Neural cell (in vitro differentiated cells): Measurements from ENCODE around the gene ITPRID2. TPM values are rescaled to one million over a fixed set of nuclear protein-coding genes. Genes with fewer than 3 reads are reported as not detected.
"Not testable (repeated sequence)": the region's sequence is repeated elsewhere in the genome, so short reads cannot be mapped to it uniquely, and the experiment has no call there.

Experiments
- H2AFZ ChIP-seq: fragments of 200-600, 300-800 bp; sonication (generic), shearing (Covaris generic); 2 replicates; pipeline ENCODE4 v1.6.0; 2014; ENCODE audit warnings: low read depth, mild to moderate bottlenecking, antibody characterized with exemption, low read length, moderate library complexity
- H3F3A ChIP-seq: fragments of 200-600 bp; shearing (Covaris generic); 2 replicates; pipeline ENCODE4 v1.6.1; 2016; ENCODE audit warnings: mild to moderate bottlenecking, moderate library complexity, mixed read lengths, antibody characterized with exemption, low read length; ENCODE audit not compliant: insufficient read depth, poor library complexity, severe bottlenecking
- H3K27ac ChIP-seq: fragments of 200-600, 300-800 bp; sonication (generic), shearing (Covaris generic); 2 replicates; pipeline ENCODE4 v1.5.1; 2014; ENCODE audit warnings: mild to moderate bottlenecking, low read length, moderate library complexity
- H3K27me3 ChIP-seq: fragments of 300-800, 200-600 bp; sonication (generic), shearing (Covaris generic); 2 replicates; pipeline ENCODE4 v1.6.0; 2014; ENCODE audit warnings: mild to moderate bottlenecking, low read depth, low read length, moderate library complexity; ENCODE audit not compliant: insufficient read depth
- H3K36me3 ChIP-seq: fragments of 300-800, 200-600 bp; sonication (generic), shearing (Covaris generic); 2 replicates; pipeline ENCODE4 v1.5.1; 2014; ENCODE audit warnings: mild to moderate bottlenecking, antibody characterized with exemption, low read length, moderate library complexity; ENCODE audit not compliant: insufficient read depth
- H3K4me2 ChIP-seq: fragments of 300-800, 200-600 bp; sonication (generic), shearing (Covaris generic); 2 replicates; pipeline ENCODE4 v1.6.0; 2014; ENCODE audit warnings: mild to moderate bottlenecking, low read length
- H3K4me3 ChIP-seq: fragments of 300-800, 200-600 bp; sonication (generic), shearing (Covaris generic); 2 replicates; pipeline ENCODE4 v1.5.1; 2014; ENCODE audit warnings: mild to moderate bottlenecking, low read length, moderate library complexity
- H3K79me2 ChIP-seq: fragments of 200-600 bp; shearing (Covaris generic); replicated peaks from 2 replicates; pipeline ENCODE4 v1.6.0; 2014; ENCODE audit warnings: mild to moderate bottlenecking, low read length, moderate library complexity; ENCODE audit not compliant: insufficient read depth
- H3K9ac ChIP-seq: fragments of 300-800, 200-600 bp; sonication (generic), shearing (Covaris generic); 2 replicates; pipeline ENCODE4 v1.6.1; 2016; ENCODE audit warnings: mild to moderate bottlenecking, low read length, mixed read lengths
- H3K9me2 ChIP-seq: fragments of 200-600 bp; shearing (Covaris generic); 2 replicates; pipeline ENCODE4 v1.6.1; 2016; ENCODE audit warnings: mild to moderate bottlenecking, low read length, mixed read lengths; ENCODE audit not compliant: insufficient read depth
- H3K9me3 ChIP-seq: fragments of 200-600, 300-800 bp; sonication (generic), shearing (Covaris generic); 2 replicates; pipeline ENCODE4 v1.6.1; 2016; ENCODE audit warnings: mild to moderate bottlenecking, mixed run types, low read length, moderate library complexity, mixed read lengths
- H4K20me1 ChIP-seq: fragments of 200-600 bp; shearing (Covaris generic); 2 replicates; pipeline ENCODE4 v1.6.1; 2016; ENCODE audit warnings: mild to moderate bottlenecking, mixed run types; ENCODE audit not compliant: insufficient read depth
- EP300 ChIP-seq: fragments of 450-650 bp; conservative IDR thresholded peaks from 2 replicates; pipeline ENCODE4 v1.6.1; 2014; ENCODE audit warnings: antibody characterized with exemption, mild to moderate bottlenecking, moderate library complexity; ENCODE audit not compliant: poor library complexity, severe bottlenecking
- EZH2 ChIP-seq: fragments of 200-600, 300-800 bp; shearing (Covaris generic), sonication (generic); IDR thresholded peaks from 2 replicates; pipeline ENCODE4 v1.6.1; 2014; ENCODE audit warnings: antibody characterized with exemption, low read length, borderline replicate concordance, mild to moderate bottlenecking; ENCODE audit not compliant: insufficient read depth, poor library complexity, severe bottlenecking
- MXI1 ChIP-seq: fragments of 450-650 bp; conservative IDR thresholded peaks from 2 replicates; pipeline ENCODE4 v1.6.1; 2014; ENCODE audit warnings: antibody characterized with exemption, mild to moderate bottlenecking; ENCODE audit not compliant: poor library complexity, severe bottlenecking
- POLR2AphosphoS5 ChIP-seq: IDR thresholded peaks from 2 replicates; pipeline ENCODE4 v1.6.1; 2012
- RAD21 ChIP-seq: fragments of 450-650 bp; conservative IDR thresholded peaks from 2 replicates; pipeline ENCODE4 v1.6.1; 2014; ENCODE audit warnings: antibody characterized with exemption, mild to moderate bottlenecking, moderate library complexity
- SMC3 ChIP-seq: fragments of 450-650 bp; conservative IDR thresholded peaks from 2 replicates; pipeline ENCODE4 v1.6.1; 2014; ENCODE audit warnings: antibody characterized with exemption, mild to moderate bottlenecking, moderate library complexity; ENCODE audit not compliant: poor library complexity
- TAF1 ChIP-seq: IDR thresholded peaks from 2 replicates; pipeline ENCODE4 v1.6.1; 2012; ENCODE audit warnings: low read depth
- polyA plus RNA-seq: library from polyadenylated mRNA; depleted of rRNA; stranded (reverse); fragments of >200 nt; gene quantifications from 2 replicates; pipeline ENCODE4 v1.2.3, GENCODE V29; 2014
- TF ChIP-seq, protein P1 (sequence below): IDR thresholded peaks from 2 replicates; pipeline ENCODE4 v1.6.1; 2012; ENCODE audit warnings: borderline replicate concordance
- TF ChIP-seq, protein P2 (sequence below): fragments of 450-650 bp; IDR thresholded peaks from 2 replicates; pipeline ENCODE4 v1.5.1; 2014; ENCODE audit warnings: antibody characterized with exemption, mild to moderate bottlenecking, moderate library complexity; ENCODE audit not compliant: poor library complexity, severe bottlenecking

ITPRID2 gene
- polyA plus RNA-seq, 1 donor from 2014 or later, result 42.0 TPM

DNA sequence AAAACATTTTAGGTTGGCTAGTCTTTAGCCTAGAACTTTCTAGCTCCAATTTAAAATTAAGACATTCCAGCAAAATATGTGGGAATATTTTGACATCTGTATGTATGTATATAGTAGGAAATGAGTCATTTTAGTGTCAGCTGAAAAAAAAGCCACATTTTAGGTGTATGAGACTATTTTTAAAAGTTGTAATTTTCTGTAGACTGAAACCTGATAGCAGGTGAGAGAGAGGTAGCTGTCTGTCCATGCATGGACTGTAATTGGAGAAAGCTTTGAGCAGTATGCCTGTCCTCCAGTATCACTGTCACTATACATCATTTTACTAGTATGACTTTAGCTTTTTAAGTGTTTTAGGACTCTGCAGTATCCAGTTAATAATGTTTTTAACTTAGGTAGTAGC, 68.0 kb downstream of the ITPRID2 start:
- Histone ChIP-seq H3K9me2 (no peaks in the 10 kb centered on the region), H4K20me1 (no peaks in the 10 kb centered on the region), H3K79me2 (no peaks in the 10 kb centered on the region), H3K27me3 (no peaks in the 10 kb centered on the region), H2AFZ (no peak overlapping the region), H3K4me3 (no peak overlapping the region), H3K9ac (no peak overlapping the region), H3K4me2 (no peak overlapping the region), H3K9me3 (no peaks in the 10 kb centered on the region), H3K27ac (no peak overlapping the region), H3F3A (no peaks in the 10 kb centered on the region), H3K36me3 (no peaks in the 10 kb centered on the region)
- no peak for TF ChIP-seq TAF1

DNA sequence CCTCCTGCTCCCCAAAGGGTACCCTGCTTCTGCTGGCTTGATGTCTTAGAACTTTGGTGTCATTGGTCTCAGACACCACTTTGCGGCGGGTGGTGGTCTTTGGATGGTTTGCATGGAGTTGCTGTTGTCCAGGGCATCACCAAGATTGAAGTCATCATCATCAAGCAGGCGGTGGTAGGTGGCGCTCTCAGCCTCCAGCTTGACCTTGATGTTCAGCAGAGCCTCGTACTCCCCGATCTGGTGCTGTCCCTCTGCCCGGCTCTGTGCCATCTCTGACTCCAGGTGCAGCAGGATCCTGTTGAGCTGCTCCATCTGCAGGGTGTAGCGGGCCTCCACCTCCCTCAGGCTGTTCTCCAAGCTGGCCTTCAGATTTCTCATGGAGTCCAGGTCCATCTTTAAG, 69.6 kb downstream of the ITPRID2 start:
- not testable (repeated sequence) for H3F3A ChIP-seq, H3K79me2 ChIP-seq, H4K20me1 ChIP-seq, H3K9me3 ChIP-seq, H3K27ac ChIP-seq, H3K4me2 ChIP-seq, H3K36me3 ChIP-seq, H3K27me3 ChIP-seq, H3K4me3 ChIP-seq, H3K9ac ChIP-seq, H3K9me2 ChIP-seq, H2AFZ ChIP-seq

- H3K4me3 ChIP-seq, result no peak overlapping the region
- no peak overlapping the region for H2AFZ ChIP-seq
- H3K4me2 ChIP-seq, result no peak overlapping the region
- H4K20me1 ChIP-seq, result no peaks in the 10 kb centered on the region
- no peaks in the 10 kb centered on the region for H3K79me2 ChIP-seq
- TF ChIP-seq, protein P1, sequence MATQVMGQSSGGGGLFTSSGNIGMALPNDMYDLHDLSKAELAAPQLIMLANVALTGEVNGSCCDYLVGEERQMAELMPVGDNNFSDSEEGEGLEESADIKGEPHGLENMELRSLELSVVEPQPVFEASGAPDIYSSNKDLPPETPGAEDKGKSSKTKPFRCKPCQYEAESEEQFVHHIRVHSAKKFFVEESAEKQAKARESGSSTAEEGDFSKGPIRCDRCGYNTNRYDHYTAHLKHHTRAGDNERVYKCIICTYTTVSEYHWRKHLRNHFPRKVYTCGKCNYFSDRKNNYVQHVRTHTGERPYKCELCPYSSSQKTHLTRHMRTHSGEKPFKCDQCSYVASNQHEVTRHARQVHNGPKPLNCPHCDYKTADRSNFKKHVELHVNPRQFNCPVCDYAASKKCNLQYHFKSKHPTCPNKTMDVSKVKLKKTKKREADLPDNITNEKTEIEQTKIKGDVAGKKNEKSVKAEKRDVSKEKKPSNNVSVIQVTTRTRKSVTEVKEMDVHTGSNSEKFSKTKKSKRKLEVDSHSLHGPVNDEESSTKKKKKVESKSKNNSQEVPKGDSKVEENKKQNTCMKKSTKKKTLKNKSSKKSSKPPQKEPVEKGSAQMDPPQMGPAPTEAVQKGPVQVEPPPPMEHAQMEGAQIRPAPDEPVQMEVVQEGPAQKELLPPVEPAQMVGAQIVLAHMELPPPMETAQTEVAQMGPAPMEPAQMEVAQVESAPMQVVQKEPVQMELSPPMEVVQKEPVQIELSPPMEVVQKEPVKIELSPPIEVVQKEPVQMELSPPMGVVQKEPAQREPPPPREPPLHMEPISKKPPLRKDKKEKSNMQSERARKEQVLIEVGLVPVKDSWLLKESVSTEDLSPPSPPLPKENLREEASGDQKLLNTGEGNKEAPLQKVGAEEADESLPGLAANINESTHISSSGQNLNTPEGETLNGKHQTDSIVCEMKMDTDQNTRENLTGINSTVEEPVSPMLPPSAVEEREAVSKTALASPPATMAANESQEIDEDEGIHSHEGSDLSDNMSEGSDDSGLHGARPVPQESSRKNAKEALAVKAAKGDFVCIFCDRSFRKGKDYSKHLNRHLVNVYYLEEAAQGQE, result no peak
- TF ChIP-seq SMC3, result no peak
- TF ChIP-seq EZH2, result no peak
- no peak for TF ChIP-seq EP300
- no peak for TF ChIP-seq TAF1
- TF ChIP-seq MXI1, result no peak
- TF ChIP-seq, protein P2, sequence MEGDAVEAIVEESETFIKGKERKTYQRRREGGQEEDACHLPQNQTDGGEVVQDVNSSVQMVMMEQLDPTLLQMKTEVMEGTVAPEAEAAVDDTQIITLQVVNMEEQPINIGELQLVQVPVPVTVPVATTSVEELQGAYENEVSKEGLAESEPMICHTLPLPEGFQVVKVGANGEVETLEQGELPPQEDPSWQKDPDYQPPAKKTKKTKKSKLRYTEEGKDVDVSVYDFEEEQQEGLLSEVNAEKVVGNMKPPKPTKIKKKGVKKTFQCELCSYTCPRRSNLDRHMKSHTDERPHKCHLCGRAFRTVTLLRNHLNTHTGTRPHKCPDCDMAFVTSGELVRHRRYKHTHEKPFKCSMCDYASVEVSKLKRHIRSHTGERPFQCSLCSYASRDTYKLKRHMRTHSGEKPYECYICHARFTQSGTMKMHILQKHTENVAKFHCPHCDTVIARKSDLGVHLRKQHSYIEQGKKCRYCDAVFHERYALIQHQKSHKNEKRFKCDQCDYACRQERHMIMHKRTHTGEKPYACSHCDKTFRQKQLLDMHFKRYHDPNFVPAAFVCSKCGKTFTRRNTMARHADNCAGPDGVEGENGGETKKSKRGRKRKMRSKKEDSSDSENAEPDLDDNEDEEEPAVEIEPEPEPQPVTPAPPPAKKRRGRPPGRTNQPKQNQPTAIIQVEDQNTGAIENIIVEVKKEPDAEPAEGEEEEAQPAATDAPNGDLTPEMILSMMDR, result no peak
- TF ChIP-seq RAD21, result no peak
- no peak for TF ChIP-seq POLR2AphosphoS5
- H3K9me2 ChIP-seq, result no peaks in the 10 kb centered on the region
- no peaks in the 10 kb centered on the region for H3K9me3 ChIP-seq
- H3K27me3 ChIP-seq, result no peaks in the 10 kb centered on the region
- H3F3A ChIP-seq, result no peaks in the 10 kb centered on the region
- H3K27ac ChIP-seq, result no peak overlapping the region
- no peak overlapping the region for H3K9ac ChIP-seq
- no peaks in the 10 kb centered on the region for H3K36me3 ChIP-seq
Observed at GRCh38 chr2:181962142-181962541, 70.6 kb downstream of the ITPRID2 start.
